GM23338 (cell line): ENCODE measurements around the gene DIAPH3.

ENCODE experiments used
- CREB1 ChIP-seq: fragments of 250-450 bp; sonication (Bioruptor Pico); IDR thresholded peaks from 2 replicates; pipeline ENCODE4 v1.5.0; 2020; ENCODE audit warnings: low read depth, mild to moderate bottlenecking, moderate library complexity
- CTCF ChIP-seq, 2 experiments: fragments of 200-600 bp in 1 of 2; sonication (generic) in 1 of 2; conservative IDR thresholded peaks; 2 replicates each; pipeline versions ENCODE4 v1.5.1 to v1.6.1; 2016 to 2017; ENCODE audit warnings: antibody characterized with exemption in 2 of 2, low read depth in 2 of 2, mild to moderate bottlenecking in 2 of 2, moderate library complexity in 1 of 2
- ETS1 ChIP-seq: IDR thresholded peaks from 2 replicates; pipeline ENCODE4 v1.6.1; 2016; ENCODE audit warnings: antibody characterized with exemption
- EZH2 ChIP-seq: fragments of 200-600 bp; sonication (generic); IDR thresholded peaks from one replicate; pipeline ENCODE4 v1.8.0; 2017; ENCODE audit warnings: antibody characterized with exemption, mild to moderate bottlenecking, low read depth; ENCODE audit not compliant: unreplicated experiment
- EZH2phosphoT487 ChIP-seq: fragments of 200-600 bp; sonication (generic); IDR thresholded peaks from one replicate; pipeline ENCODE4 v1.8.1; 2018; ENCODE audit warnings: antibody characterized with exemption; ENCODE audit not compliant: unreplicated experiment
- JUNB ChIP-seq: IDR thresholded peaks from one replicate; pipeline ENCODE4 v1.6.1; 2016; ENCODE audit warnings: antibody characterized with exemption; ENCODE audit not compliant: unreplicated experiment
- POLR2AphosphoS5 ChIP-seq: IDR thresholded peaks from 2 replicates; pipeline ENCODE4 v1.6.1; 2016; ENCODE audit warnings: antibody characterized with exemption, low read depth
- REST ChIP-seq: IDR thresholded peaks from one replicate; pipeline ENCODE4 v1.6.1; 2018; ENCODE audit warnings: antibody characterized with exemption; ENCODE audit not compliant: unreplicated experiment
- ZNF331 ChIP-seq: fragments of 250-450 bp; sonication (Bioruptor Pico); IDR thresholded peaks from 2 replicates; pipeline ENCODE4 v1.5.0; 2020; ENCODE audit warnings: low read depth, mild to moderate bottlenecking, moderate library complexity
- ZNF462 ChIP-seq: fragments of 250-450 bp; sonication (Bioruptor Pico); IDR thresholded peaks from 2 replicates; pipeline ENCODE4 v1.5.0; 2020; ENCODE audit warnings: mild to moderate bottlenecking, moderate library complexity

- TF ChIP-seq CTCF (conservative IDR thresholded peaks at IDR 0.05; ENCODE audit: low read depth in 2 of 2) (no peak), EZH2 (no peak), ZNF331 (CRISPR knock-in tag) (no peak), ZNF462 (CRISPR knock-in tag) (no peak), CREB1 (CRISPR knock-in tag) (no peak), ETS1 (no peak), EZH2phosphoT487 (no peak), POLR2AphosphoS5 (no peak), JUNB (no peak), REST (no peak)
Observed at GRCh38 chr13:59914556-59914955, 249.2 kb downstream of the DIAPH3 start.
